A549 treated with dexamethasone at 1 μM for 4 hours (cell line): Measurements from ENCODE around the gene AGMAT. TPM values are rescaled to one million over a fixed set of nuclear protein-coding genes. Genes with fewer than 3 reads are reported as not detected.

Source experiments
- total RNA-seq: library from RNA; stranded (reverse); fragments of 200-300 nt; extraction: Qiagen RNA extraction; gene quantifications from 5 replicates; pipeline ENCODE4 v1.2.3, GENCODE V29; 2022

The AGMAT gene, protein sequence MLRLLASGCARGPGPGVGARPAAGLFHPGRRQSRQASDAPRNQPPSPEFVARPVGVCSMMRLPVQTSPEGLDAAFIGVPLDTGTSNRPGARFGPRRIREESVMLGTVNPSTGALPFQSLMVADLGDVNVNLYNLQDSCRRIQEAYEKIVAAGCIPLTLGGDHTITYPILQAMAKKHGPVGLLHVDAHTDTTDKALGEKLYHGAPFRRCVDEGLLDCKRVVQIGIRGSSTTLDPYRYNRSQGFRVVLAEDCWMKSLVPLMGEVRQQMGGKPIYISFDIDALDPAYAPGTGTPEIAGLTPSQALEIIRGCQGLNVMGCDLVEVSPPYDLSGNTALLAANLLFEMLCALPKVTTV
- total RNA-seq = 5.2 to 8.2 TPM (median 7.7 TPM) in 5 replicates

GRCh38 chr1:15584489-15585363 is at the start of gene AGMAT:
TSS of gene AGMAT (minus strand) at chr1:15585051. CDS start at chr1:15584967, 84 bp downstream.

DNA sequence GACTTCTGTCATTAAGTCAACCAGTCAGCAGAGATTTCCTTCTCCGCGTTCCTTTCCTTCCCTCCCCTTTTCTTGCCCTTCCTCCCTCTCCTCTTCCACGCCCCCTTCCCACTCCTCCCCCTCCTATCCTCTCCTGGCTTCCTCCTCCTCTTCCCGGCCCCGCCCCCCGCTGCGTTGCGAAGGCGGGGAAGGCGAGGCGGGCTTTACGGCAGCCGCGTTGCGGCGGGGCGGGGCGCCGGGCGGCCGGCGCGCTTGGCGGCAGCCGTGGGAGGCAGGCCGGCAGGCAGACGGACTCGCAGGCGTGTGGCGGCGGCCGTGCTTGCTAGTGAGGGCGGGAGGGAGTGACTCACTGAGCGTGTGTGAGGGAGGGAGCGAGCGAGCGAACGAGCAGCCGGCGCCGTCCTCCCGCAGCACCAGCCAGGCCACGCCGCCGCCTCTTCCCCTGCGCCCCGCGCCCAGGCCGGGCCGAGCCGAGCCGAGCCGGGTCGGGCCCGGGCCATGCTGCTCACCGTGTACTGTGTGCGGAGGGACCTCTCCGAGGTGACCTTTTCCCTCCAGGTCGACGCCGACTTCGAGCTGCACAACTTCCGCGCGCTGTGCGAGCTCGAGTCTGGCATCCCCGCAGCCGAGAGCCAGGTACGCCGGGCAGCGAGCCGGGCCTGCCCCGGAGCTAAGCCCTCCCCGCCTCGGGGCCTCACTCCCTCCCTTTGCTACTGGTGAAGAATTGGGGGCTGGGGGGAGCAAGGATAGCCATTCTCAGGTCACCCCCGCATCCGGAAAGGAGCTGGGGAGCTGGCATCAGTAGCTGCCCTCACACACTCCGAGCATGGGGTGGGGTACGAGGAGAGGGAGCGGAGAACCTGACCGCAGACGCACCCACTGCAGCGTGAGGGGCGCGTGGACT is 32.6 kb upstream of the AGMAT start, which contains the start of gene DDI2:
Gene DDI2, plus strand, starts transcription at position 286 of the 904 bp plus-strand sequence. Its CDS starts 213 bp downstream, at position 499.

DNA sequence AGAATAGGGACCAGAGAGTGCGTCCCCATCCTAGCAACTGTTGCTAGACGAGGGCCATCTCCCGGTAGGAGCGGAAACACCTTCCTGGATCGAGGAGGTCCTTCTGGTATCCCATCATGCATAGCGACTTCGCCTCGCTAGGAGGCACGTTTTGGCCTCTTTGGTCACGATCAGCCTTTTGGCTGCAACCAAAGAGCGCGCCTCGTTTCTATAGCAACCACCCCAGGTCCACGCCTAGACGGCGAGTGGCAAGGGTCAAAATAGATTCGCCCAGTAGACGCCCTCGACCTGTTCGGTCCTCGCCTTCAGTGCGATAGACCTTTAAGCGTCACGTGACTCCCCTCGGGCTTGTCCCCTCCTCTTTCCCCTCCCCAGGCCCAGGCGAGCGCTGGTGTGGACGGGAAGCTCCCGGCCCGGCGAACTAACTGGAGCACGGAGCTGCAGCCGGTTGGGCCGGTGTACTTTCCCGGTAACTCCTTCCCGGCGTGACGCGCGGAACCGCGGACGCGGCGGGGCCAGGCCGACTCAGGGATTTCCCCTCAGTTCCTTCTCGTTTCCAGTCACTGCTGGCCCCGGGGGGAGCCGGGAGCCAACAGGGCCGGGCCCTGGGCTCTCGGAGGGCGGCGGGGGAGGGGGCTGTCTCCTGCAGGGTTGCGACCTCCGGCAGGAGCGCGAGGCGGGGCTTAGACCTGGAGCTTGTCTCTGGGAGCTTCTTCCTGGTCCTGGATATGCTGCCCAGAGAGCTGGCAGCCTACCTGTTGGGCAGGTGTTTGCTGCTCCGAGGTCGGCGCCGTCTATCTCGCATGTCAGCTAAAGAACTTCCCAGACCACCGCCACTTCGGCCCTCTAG is 58.1 kb downstream of the AGMAT start, which contains the start of gene DNAJC16:
Gene DNAJC16, plus strand, starts transcription at position 359 of the 850 bp plus-strand sequence. CDS start 2,258 bp downstream, outside the sequence.

DNA sequence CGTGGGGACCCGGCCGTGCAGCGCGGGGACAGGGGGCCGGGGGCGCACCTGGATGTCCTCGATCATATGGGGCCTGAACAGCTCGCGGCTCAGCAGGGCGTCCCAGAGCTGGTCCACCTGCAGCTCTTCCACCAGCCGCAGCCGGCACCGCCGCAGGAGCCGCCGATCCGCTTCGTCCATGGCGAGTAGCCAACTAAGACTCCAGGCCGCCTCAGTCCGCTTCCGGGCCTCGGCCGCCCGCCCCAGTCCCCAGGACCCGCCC is 60.9 kb downstream of the AGMAT start, which contains the start of gene CASP9:
Gene CASP9, minus strand, starts transcription at position 195 of the 262 bp plus-strand sequence. Its CDS starts 15 bp downstream, at position 180.

Other genes starting within 250 kb of the AGMAT start
- gene EFHD2, start 175.2 kb downstream of the AGMAT start, total RNA-seq = 207 to 322 TPM (median 289 TPM) in 5 replicates
- gene CTRC, start 146.6 kb downstream of the AGMAT start, total RNA-seq = 0.74 to 1.4 TPM (median 1.1 TPM) in 5 replicates
- not detected in 5 replicates for gene CELA2A, start 128.3 kb downstream of the AGMAT start, total RNA-seq
- 0.13 TPM in 1 of 5 replicates, not detected in the others for gene CELA2B, start 108.9 kb downstream of the AGMAT start, total RNA-seq
- 5.2 to 6.7 TPM (median 5.9 TPM) in 5 replicates for gene CASP9, start 60.8 kb downstream of the AGMAT start, total RNA-seq
- gene DNAJC16, start 58.2 kb downstream of the AGMAT start, total RNA-seq = 3.9 to 6.2 TPM (median 5.8 TPM) in 5 replicates
- gene DDI2, start 32.4 kb upstream of the AGMAT start, total RNA-seq = 6.1 to 10.6 TPM (median 8.9 TPM) in 5 replicates
- gene PLEKHM2, start 99.3 kb upstream of the AGMAT start, total RNA-seq = 17.5 to 27.3 TPM (median 25.1 TPM) in 5 replicates
- gene SLC25A34, start 151.2 kb upstream of the AGMAT start, total RNA-seq = 0.10 to 0.22 TPM (median 0.20 TPM) in 5 replicates
- 0.05 TPM in 1 of 5 replicates, not detected in the others for gene TMEM82, start 157.4 kb upstream of the AGMAT start, total RNA-seq
- 17.2 to 30.9 TPM (median 24.8 TPM) in 5 replicates for gene FBLIM1, start 173.7 kb upstream of the AGMAT start, total RNA-seq
- 5.5 to 10.6 TPM (median 5.7 TPM) in 5 replicates for gene UQCRHL, start 222.6 kb upstream of the AGMAT start, total RNA-seq